ENCODE measurements around the gene SPATS2L.

SPATS2L gene

GRCh38 chr2:200525551-200525881 lies 219.0 kb downstream of the SPATS2L start:
- DNase-seq (ENCODE audit: low read depth), result no peak
- no peak for TF ChIP-seq CTCF (IDR thresholded peaks at IDR 0.05; ENCODE audit: control insufficient read depth, insufficient read depth, low read depth, low read length, missing control alignments)

DNA sequence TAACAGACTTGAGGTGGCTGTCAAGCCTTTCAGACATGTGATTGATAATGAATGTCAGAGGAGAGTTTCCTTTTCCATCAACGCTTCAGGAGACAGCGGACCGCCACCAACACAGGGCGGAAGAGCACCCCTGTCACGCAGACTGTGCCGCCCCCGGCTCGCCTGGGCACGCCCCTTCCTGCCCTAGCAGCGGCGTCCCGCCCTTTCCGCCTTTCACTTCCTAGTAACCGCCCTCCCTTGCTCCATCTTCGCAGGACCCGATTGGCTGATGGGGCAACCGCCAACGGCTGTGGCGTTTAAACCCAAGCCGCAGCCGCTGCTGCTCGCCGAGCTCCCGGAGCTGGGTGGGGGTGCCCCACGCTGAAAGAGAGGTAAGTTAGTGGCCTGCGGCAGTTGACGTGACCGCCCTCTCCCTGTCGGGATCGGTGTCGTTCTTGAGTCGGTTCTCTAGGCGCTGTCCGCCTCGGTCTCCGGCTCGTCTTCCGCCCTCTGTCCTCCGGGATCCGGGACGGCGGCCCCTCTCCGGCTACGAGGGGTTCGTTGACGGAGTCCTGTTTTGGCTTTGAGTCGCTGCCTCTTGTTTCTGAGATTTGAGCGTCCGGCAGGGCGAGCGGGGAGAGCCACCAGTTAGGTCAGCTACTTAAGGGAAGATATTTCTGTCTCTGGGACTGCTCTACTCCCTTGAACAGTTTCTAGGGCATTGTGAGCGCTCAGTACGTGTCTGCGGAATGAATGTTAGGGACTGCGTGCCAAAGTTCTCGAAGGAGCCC lies 219.6 kb downstream of the SPATS2L start, which contains the start of gene SGO2:
TSS of gene SGO2 (plus strand) at position 326 of the 770 bp plus-strand sequence. CDS start 6,769 bp downstream, outside the sequence.
- peak; percentile 61 for DNase-seq (ENCODE audit: low read depth)
- peak within 1 kb of the TSS; percentile 57 for H3K4me3 ChIP-seq (ENCODE audit: control insufficient read depth, low read depth, low read length)
- peak; percentile 20 for TF ChIP-seq CTCF (IDR thresholded peaks at IDR 0.05; ENCODE audit: control insufficient read depth, insufficient read depth, low read depth, low read length, missing control alignments)

More at GRCh38 chr2:200525551-200525881, 219.0 kb downstream of the SPATS2L start:
- H3K4me3 ChIP-seq (ENCODE audit: control insufficient read depth, low read depth, low read length), result peak overlapping the region; percentile 57

- no peak for TF ChIP-seq CTCF (IDR thresholded peaks at IDR 0.05; ENCODE audit: control insufficient read depth, insufficient read depth, low read depth, low read length, missing control alignments)
- no peak overlapping the region for H3K4me3 ChIP-seq (ENCODE audit: control insufficient read depth, low read depth, low read length)
Measured at GRCh38 chr2:200528228-200528627, 221.7 kb downstream of the SPATS2L start.

More at GRCh38 chr2:200528228-200528627, 221.7 kb downstream of the SPATS2L start:
- DNase-seq (ENCODE audit: low read depth), result no peak
